GM13977 (cell line): Measurements from ENCODE around the gene TMEM82.
A peak's percentile ranks its signal among the peaks of the same experiment; 100 is the strongest.
"Not testable (repeated sequence)": the region's sequence is repeated elsewhere in the genome, so short reads cannot be mapped to it uniquely, and the experiment has no call there.

Source experiments
- DNase-seq: peaks from one replicate; pipeline ENCODE4 v3.0.0; 2012; ENCODE audit warnings: low spot score
- in situ Hi-C: fragments of 300-500 bp; cut with MboI; formaldehyde crosslinking; loops from one replicate; pipeline ENCODE4 v1.12.0; 2022; ENCODE audit warnings: low sequenced_read_pairs, low pct_unique_long_range_greater_than_20kb, mixed read lengths, inconsistent platforms; ENCODE audit not compliant: unreplicated experiment
- TF ChIP-seq, protein P1 (sequence below): IDR thresholded peaks from 2 replicates; pipeline ENCODE4 v1.5.1; 2012; ENCODE audit warnings: mild to moderate bottlenecking, control low read depth; ENCODE audit not compliant: insufficient read depth; ENCODE audit errors: extremely low read depth, missing control alignments

TMEM82 gene

DNA sequence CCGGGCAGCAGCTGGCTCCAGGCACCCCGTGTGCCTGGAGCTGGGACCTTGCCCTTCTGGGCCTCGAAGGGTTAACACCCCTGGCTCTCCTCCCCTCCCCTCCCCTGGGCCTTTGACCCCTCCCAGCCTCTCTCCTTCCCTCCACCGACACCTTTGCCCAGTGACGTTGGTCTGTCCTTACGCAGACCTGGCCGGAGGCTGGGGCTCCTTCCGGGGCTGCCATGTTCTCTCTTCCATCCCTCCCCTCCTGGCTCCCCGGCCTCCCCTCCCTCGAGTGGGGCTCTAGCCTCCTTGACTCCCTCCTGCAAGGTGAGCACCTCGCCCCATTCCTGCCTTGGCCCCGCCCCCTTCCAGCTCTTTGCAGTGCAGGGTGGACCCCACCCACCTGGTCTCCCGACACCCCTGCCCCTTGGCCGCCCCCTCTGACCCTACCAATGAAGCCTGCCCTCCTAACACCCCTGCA, at the start of gene TMEM82:
TSS of gene TMEM82 (plus strand) at position 161 of the 463 bp plus-strand sequence. CDS start at position 222, 61 bp downstream.
- DNase-seq = no peak
- TF ChIP-seq, protein P1, sequence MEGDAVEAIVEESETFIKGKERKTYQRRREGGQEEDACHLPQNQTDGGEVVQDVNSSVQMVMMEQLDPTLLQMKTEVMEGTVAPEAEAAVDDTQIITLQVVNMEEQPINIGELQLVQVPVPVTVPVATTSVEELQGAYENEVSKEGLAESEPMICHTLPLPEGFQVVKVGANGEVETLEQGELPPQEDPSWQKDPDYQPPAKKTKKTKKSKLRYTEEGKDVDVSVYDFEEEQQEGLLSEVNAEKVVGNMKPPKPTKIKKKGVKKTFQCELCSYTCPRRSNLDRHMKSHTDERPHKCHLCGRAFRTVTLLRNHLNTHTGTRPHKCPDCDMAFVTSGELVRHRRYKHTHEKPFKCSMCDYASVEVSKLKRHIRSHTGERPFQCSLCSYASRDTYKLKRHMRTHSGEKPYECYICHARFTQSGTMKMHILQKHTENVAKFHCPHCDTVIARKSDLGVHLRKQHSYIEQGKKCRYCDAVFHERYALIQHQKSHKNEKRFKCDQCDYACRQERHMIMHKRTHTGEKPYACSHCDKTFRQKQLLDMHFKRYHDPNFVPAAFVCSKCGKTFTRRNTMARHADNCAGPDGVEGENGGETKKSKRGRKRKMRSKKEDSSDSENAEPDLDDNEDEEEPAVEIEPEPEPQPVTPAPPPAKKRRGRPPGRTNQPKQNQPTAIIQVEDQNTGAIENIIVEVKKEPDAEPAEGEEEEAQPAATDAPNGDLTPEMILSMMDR = no peak
- in situ Hi-C loops = no loop called here

GRCh38 chr1:15693371-15693770, 48.9 kb upstream of the TMEM82 start:
- no peak for DNase-seq
- TF ChIP-seq, protein P1 = no peak
- in situ Hi-C loops = no loop called here

- TF ChIP-seq, protein P1 = no peak
- in situ Hi-C loops = no loop called here
- peak; percentile 83 for DNase-seq
These were observed 45.3 kb upstream of the TMEM82 start for GRCh38 chr1:15696956-15697521.

DNA sequence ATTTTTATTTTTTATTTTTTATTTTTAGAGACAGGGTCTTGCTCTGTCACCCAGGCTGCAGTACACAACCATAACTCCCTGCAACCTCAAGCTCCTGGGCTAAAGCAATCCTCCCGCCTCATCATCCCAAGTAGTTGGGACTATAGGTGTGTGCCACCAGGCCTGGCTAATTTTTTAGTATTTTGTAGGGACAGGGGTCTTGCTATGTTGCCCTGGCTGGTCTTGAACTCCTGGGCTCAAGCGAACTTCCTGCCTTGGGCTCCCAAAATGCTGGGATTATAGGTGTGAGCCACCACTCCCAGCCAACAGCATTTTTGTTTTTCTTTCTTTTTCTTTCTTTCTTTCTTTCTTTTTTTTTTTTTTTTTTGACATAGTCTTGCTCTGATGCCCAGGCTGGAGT, 44.1 kb upstream of the TMEM82 start:
- TF ChIP-seq, protein P1 = no peak
- in situ Hi-C loops = no loop called here
- DNase-seq = no peak

DNA sequence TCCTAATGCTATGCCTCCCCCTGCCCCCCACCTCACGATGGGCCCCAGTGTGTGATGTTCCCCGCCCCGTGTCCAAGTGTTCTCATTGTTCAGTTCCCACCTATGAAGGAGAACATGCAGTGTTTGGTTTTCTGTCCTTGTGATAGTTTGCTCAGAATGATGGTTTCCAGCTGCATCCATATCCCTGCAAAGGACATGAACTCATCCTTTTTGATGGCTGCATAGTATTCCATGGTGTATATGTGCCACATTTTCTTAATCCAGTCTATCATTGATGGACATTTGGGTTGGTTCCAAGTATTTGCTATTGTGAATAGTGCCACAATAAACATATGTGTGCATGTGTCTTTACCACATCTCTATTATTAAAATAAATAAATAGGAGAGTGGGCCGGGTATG, 43.0 kb upstream of the TMEM82 start:
- DNase-seq, in situ Hi-C loops: not testable (repeated sequence)

GRCh38 chr1:15700508-15700907, 41.8 kb upstream of the TMEM82 start:
- DNase-seq = no peak
- TF ChIP-seq, protein P1 = no peak
- in situ Hi-C loops = no loop called here

DNA sequence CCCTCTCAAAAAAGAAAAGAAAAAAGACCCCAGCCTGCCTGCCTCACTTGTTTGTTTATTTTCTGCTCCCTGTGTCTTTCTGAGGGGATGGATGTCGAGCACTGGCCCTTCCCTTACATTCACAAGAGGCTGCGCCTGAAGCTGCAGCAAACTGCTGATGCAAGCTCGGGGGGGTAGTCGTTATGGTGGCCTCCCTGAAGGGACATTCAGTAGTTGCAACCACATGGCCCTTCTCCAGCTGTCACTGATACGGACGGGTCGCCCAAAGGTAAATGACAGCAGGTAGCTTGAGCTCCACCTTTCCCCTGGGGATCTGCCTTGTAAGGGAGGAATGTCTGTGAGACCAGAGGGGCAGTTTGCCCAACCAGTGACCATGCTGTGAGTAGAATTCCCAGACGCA, 40.5 kb upstream of the TMEM82 start:
- no peak for DNase-seq
- TF ChIP-seq, protein P1 = no peak
- in situ Hi-C loops = no loop called here
